RWPE1 (cell line): ENCODE measurements around the gene PROCA1.
A peak's percentile ranks its signal among the peaks of the same experiment; 100 is the strongest.
"Not testable (repeated sequence)": the region's sequence is repeated elsewhere in the genome, so short reads cannot be mapped to it uniquely, and the experiment has no call there.

Experiments used
- CTCF ChIA-PET: fragments of 350-600 bp; sonication (Branson Sonifier 250); formaldehyde crosslinking; extraction: SDS; loops from one replicate; lab custom pipeline; 2021; lab: Yijun Ruan, JAX
- POLR2A ChIA-PET: fragments of 400-600 bp; formaldehyde crosslinking; extraction: SDS; loops from one replicate; lab custom pipeline; 2020; ENCODE audit warnings: antibody characterized with exemption; ENCODE audit not compliant: low non-redundant PET; lab: Yijun Ruan, JAX
- DNase-seq: peaks from one replicate; pipeline ENCODE4 v3.0.0; 2012; ENCODE audit warnings: low spot score
- H3K27ac ChIP-seq: fragments of 450-650 bp; 2 replicates; pipeline ENCODE4 v1.5.1; 2017
- CTCF ChIP-seq: fragments of 450-650 bp; conservative IDR thresholded peaks from 2 replicates; pipeline ENCODE4 v1.5.1; 2017; ENCODE audit warnings: low read depth, mild to moderate bottlenecking

PROCA1 gene

GRCh38 chr17:28738680-28739384 lies 27.1 kb upstream of the PROCA1 start:
- ChIA-PET CTCF (interaction anchor here (0.6 kb wide), 1 partner anchor 12 kb away, joined by 6 read pairs; no protein-coding TSS in a partner anchor), POLR2A (no interaction called here)
- DNase-seq: no peak
- H3K27ac ChIP-seq: peak overlapping the region; percentile 100
- TF ChIP-seq CTCF: no peak

- DNase-seq: no peak
- ChIA-PET POLR2A (no interaction called here), CTCF (no interaction called here)
- H3K27ac ChIP-seq: peak overlapping the region; percentile 100
- TF ChIP-seq CTCF: no peak
Observed at GRCh38 chr17:28737770-28738679, 26.3 kb upstream of the PROCA1 start.

- H3K27ac ChIP-seq: no peak overlapping the region
- DNase-seq: no peak
- POLR2A ChIA-PET: no interaction called here
- CTCF ChIA-PET: no interaction called here
- TF ChIP-seq CTCF: no peak
Observed at GRCh38 chr17:28737316-28737715, 25.6 kb upstream of the PROCA1 start.

GRCh38 chr17:28735913-28736769 lies 24.5 kb upstream of the PROCA1 start:
- CTCF ChIA-PET: interaction anchor here (0.5 to 1.0 kb wide), 3 partner anchors 9 to 29 kb away, joined by 3 to 5 read pairs (median 4); no protein-coding TSS in a partner anchor
- DNase-seq, H3K27ac ChIP-seq: not testable (repeated sequence)
- POLR2A ChIA-PET: interaction anchor here (1.4 kb wide), 1 partner anchor 16 kb away, joined by 3 read pairs; the partner anchor contains the start of gene RPL23A

- no peak for DNase-seq
- TF ChIP-seq CTCF: no peak
- POLR2A ChIA-PET: interaction anchor here (1.4 kb wide), 1 partner anchor 15 kb away, joined by 3 read pairs; the partner anchor contains the start of gene RPL23A
- H3K27ac ChIP-seq: peak overlapping the region; percentile 27
- CTCF ChIA-PET: interaction anchor here (0.9 to 1.0 kb wide), 2 partner anchors 9 to 15 kb away, joined by 4 to 5 read pairs; no protein-coding TSS in a partner anchor
Observed at GRCh38 chr17:28735242-28735722, 23.6 kb upstream of the PROCA1 start.

GRCh38 chr17:28734712-28735241 lies 23.1 kb upstream of the PROCA1 start:
- H3K27ac ChIP-seq: peak overlapping the region; percentile 27
- ChIA-PET CTCF (interaction anchor here (0.6 to 1.0 kb wide), 2 partner anchors 8 to 42 kb away, joined by 4 to 5 read pairs; no protein-coding TSS in a partner anchor), POLR2A (interaction anchor here (1.4 kb wide), 1 partner anchor 15 kb away, joined by 3 read pairs; the partner anchor contains the start of gene RPL23A)
- no peak for TF ChIP-seq CTCF
- DNase-seq: no peak
